ENCODE results near the gene TMEM9.

Gene TMEM9

GRCh38 chr1:201144701-201145100 lies 9.6 kb downstream of the TMEM9 start:
- no peak for DNase-seq

DNA sequence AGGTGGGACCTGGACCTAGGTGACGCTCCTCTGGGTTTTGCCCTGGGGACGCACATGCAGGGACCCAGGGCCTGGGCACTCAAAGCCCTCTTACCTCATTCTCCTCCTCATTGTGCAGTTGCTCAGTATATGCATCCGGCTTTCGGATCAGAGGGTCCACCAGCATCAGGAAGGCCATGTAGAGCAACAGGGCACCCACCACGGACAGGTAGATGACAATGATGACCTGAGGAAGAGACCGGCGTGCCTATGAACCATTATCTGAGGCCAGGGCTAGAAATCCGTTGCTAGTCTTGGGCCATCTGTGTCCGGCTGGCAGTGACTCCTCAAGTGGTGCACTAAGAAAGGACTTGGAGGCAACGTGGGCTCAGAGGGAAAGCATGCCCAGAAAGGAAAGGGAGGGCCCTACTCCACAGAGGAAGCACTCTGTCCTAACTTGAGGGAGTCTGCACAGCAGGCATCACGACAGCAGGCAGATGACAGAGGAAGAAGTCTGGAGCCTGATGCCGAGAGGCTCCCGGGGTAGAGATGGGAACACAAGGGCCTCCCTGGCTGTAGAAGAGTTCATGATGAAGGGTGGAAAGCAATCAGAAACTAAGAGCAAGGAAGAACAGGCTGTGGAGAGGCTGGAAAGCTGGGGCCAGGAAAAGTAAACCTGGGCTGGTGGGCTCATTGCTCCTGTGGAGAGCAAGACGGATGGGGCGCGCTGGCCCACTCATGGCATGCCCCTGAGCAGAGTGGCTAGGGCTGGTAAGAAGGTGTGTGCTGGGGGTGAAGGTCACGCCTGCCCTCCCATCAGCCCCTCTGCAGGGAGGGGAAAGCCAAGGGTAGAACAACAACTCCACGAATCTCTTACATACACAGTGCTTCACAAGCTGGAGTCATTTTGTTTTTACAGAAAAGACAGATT lies 10.3 kb downstream of the TMEM9 start:
- DNase-seq, result no peak

DNA sequence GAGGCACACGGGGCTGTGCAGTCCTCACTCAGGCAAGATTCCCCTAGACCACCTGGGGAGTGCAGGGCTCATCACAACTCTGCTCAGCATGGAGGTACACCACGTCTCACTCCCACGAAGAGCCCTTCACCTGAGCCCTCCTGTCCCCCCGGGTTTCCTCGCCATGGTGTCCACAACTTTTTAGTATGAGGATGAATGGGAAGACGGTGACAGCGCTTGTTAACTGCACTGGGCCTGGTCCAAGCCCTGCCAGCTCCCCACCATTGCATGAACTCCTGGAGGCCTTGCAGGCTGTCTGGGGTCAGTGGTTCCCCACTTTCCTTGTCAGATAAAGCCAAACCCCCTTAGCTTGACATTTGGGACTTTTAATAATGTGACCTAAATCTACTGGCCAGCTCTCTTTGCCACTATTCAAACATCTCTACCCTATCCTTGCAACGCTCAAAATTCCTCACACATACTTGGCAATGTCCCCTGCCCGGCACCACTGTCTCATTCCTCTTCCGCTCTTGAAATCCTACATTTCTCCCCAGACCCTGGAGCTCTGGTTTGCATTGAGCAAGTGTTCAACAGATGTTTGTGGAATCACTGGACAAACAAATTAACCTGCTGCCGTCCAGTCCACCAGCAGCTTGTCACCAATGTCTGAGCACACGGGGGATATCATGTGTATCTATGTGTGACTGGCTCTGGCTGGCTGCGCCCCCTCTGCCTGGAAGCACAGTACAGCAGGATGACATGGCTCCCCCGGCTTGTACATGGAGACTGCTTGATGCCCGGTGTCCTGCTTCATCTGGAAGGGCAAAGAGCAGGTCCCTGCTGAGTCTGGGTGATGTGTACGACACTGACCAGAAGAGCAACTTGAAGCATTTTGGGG lies 11.2 kb downstream of the TMEM9 start:
- no peak for DNase-seq

DNA sequence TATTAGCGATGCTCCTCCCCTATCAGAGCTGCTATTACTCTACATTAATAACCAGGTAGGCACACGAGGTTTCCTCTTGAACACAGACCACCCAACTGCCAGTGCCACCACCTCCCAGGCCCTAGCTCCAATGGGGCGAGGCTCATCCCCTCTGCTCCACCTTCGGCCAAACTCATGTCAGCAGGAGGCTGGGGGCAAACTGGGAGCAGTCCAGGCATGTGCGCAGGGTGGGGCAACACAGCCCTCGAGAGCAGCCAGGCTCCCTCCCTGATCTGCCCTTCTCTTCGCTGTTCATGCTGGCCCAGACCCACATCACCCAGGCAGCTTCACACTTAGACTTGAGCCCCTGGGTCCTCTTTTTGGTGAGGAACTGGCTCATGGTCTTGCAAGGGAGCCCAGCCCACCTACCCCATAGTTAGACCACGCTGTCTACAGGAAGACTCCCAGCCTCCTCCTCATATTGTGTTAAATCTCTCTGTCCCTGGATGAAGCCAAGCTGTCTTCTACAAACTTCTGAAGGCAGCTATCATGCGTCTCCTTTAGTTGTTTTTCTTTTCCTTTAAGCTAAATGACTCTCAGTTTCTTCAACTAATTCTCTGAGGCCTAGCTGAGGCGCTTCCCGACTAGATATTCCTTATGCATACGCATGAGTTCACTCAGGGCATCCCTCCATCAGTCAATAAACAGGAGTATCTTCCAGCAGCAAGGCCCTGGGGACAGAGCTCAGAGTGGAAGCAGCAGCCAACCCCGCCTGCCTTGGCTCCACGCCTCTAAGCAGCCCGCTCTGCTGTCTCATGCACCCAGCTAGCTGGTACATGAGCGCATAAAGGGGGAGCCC lies 12.0 kb downstream of the TMEM9 start:
- no peak for DNase-seq

DNA sequence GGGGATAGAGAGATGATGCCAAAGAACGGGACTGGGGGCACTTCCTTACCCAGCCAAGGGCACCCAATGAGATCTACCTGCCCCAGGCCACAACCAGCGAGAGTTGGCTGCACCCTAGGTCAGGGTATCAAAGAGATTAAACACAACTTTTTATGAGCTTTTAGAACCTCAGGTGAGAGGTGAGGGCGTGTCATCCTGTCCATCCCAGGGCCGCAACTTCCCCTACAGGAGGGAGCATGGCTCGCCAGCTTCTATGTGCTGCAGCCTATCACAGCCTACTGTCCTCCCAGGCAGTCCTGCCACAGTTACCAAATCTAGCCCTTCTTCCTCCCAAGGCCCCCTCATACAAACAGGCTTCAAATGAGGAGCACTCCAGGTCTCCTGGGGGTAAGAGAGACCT lies 12.9 kb downstream of the TMEM9 start:
- DNase-seq, result no peak

- DNase-seq, result no peak
Measured at GRCh38 chr1:201140941-201141260, 13.4 kb downstream of the TMEM9 start.

- no peak for DNase-seq
Measured at GRCh38 chr1:201140235-201140940, 13.9 kb downstream of the TMEM9 start.

GRCh38 chr1:201139756-201140155 lies 14.5 kb downstream of the TMEM9 start:
- DNase-seq, result no peak

DNA sequence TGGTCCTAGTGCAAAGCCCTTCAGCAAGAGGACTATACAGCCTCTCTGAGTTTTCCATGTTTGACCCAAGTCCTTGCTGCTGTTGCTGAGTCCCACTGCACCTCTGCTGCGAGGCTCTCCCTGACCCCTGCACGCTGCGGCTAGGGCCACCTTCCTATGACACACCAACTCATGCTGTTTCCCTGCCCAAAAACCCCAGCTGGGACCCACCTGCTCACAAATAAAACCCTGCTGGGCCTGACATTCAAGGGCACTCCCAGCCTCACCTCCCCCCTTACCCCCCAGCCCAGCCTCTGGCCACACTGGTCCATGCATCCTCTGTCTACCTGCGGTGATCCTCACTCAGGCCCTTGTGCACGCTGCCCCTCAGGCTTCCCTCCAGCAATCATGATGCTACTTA lies 15.0 kb downstream of the TMEM9 start:
- DNase-seq, result no peak

- no peak for DNase-seq
Measured at GRCh38 chr1:201138311-201138840, 15.9 kb downstream of the TMEM9 start.

GRCh38 chr1:201137579-201138310 lies 16.5 kb downstream of the TMEM9 start:
- DNase-seq, result no peak

- no peak for DNase-seq
Measured at GRCh38 chr1:201137024-201137392, 17.3 kb downstream of the TMEM9 start.

DNA sequence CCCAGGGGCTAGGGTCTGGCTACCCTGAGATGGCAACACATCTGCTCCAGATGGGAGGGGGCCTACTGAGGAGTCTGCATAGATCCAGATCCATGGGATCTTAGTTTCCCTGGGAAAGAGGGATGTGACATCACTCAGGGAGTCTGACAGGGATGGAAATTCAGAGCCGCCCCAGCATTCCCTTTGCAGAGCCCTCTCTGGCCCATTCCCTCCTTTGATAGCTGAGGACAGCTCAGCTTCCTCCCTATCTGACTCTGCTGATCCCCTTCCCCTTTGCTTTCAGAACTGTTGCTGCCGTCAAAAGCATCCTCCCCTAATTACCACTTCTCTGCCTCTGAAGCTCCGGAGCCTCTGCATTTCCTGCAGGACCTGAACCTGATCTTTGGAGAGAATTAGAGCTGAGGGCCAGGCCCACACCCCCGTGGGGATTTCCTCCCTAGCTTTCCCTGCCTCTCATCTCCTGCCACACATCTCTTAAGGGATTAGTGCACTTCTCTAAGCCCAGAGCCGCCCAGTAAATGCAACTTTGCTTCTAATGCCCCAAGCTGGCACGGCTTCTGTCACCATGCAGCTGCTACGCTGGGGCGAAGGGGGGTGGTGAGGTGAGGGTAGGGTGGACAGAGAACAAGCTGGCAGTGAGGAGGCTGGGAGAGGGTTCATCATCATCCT lies 17.8 kb downstream of the TMEM9 start:
- no peak for DNase-seq

DNA sequence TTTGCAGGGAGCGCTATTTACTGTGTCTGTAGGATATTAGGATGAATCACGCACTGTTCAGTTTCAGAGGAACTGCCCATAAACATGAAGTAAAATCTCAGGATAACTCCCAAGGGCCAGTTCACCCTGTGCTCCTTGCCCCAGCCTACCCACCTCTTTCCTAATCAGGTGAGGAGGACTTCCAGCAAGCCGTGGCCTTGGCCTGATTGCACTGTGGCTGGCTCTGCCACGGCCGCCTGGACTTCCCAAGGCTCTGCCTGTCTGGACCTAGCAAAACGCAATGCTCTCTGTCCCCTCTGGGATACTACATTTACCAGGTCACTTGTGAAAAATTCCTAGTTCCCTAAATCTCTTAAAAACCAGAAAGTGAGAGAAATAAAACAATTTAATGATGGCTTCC lies 19.9 kb downstream of the TMEM9 start:
- DNase-seq, result no peak

GRCh38 chr1:201131398-201131797 lies 22.9 kb downstream of the TMEM9 start:
- DNase-seq, result no peak

DNA sequence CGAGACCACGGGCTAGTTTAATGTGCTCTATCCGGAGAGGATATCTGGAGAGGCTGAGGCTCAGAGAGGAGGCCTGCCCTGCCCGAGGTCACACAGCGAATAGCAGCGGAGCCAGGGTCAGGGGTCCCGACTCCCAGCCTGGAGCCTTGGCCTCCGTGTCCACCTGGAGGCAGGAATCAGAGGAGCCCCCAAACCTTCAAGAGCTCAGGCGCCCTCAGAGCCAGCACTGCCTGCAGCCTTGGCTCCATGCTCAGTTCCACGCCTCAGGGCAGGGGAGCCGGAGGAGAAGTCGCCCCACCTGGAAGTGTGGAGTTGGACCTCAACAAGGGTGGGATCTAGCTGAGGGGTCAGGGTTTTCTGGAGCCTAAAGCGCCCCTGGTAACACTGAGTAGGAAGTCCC lies 25.3 kb downstream of the TMEM9 start:
- no peak for DNase-seq

DNA sequence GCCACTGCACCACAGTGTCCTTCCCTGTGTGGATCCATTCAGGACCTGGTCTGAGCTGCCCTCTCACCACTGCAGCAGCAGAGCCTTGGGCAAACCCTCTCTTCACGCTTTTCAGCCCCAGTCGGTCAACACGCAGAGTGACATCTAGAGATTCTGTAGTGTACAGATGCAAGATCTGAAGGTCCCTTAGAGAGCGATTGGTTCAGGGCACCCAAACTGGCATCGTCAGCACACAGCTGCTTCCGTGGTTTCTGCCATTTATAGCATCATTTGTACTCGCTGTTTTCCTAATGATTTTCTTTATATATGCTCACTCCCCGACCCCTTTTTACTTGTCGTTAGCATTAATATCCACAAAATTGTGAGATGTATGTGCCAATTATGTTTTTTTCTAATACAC lies 25.8 kb downstream of the TMEM9 start:
- DNase-seq, result peak; percentile 28

DNA sequence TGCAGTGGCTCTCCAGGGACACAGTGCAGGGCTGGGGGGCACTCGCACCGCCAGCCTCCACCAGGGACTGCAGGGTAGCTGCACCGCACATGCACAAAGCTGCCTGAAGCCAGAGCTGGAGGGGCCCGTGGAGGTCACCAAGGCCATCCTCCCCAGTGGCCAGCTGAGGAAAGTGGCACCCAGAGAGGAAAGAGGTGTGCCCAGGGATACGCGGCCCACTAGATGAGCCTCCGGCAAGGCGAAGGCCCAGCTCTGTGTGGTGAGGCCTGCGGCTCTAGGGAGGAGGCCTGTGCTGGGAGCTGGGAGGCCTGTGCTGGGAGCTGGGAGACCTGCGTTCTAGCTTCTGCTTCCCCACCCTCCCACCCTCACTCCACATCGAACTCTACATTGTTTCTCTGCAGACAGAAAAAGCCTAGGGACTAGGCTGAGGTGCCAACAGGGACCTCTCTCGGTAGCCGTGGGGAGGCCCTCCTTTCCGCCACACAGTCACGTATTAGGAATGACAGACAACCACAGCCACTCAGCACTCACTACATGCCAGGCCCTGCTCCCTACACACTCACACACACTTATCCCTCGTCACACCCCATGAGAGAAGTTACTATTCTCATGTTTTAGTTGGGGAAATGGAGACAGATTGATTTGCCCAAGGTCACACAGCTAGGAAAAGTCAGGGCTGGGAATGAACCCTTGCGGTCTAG lies 26.4 kb downstream of the TMEM9 start:
- peak; percentile 56 for DNase-seq

DNA sequence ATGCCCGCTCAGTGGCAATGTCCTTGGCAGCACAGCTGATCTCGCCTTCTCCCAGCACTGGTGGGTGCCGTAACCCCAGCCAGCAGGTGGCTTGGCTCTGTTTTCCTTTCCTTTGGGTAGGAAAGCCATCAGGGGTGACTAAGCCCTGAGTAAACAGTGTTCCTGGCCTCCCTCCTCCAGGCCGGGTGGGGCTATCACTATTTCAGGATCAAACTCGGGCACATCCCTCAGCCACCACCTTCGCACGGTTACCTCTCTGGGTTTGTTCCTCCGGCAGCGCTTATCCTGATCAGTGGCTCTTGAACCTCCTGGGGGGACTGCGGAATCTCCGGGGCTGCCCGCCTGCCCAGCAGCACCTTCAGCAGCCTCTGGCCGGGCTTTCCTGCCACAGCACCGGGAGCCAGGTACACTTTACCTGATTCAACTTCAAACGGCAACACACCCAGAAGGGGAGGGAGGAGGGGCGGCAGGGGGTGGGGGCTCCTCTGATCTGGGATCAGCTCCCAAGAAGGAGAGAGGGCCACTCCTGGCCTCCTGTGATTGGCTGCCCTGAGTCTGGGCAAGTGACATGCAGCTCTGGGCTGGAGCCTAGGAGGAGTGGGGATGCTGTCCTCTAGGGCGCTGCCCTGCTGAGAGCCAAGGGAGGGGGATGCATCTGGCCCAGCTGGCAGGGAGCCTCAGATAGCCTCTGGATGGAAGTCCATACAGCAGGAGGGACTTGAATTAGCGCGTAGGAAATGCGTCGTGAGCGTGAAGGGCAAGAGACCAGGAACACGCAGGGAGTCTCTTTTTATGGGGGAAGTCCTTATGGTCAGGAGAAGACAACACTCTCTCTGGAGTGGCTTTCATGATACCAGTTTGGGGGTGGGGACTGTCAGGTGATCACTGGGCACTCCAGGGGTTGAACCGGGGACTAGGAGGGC lies 27.2 kb downstream of the TMEM9 start, which contains the start of gene ASCL5:
Gene ASCL5, minus strand, starts transcription at position 353 of the 923 bp plus-strand sequence. CDS start 11,812 bp downstream, outside the sequence.
- DNase-seq, result peak; percentile 97
